ENCODE data around the gene STAM2.
"Not testable (repeated sequence)": the region's sequence is repeated elsewhere in the genome, so short reads cannot be mapped to it uniquely, and the experiment has no call there.

The STAM2 gene

DNA sequence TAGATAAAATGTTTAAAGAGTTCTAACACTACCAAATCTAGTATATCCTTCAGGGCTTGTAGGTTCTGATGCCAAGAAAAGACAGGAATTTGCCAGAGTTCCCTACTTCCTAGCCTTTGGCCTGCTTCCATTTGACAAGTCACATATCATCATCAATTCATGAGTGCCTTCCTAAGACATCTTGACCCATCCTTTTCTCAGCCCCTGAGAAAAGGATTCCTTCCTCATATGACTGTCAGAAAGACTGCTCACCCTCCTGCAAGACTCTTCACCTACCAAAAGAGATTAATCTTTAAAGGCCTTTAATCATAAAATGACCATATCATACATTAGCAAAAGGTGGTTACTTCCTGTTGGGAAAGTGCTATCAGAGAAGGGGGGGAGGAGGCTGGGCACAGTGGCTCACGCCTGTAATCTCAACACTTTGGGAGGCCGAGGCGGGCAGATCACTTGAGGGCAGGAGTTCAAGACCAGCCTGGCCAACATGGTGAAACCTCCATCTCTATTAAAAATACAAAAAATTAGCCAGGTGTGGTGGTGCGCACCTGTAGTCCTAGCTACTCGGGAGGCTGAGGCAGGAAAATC is 3.3 kb downstream of the STAM2 start:
- DNase-seq (ENCODE audit: low read depth): not testable (repeated sequence)

DNA sequence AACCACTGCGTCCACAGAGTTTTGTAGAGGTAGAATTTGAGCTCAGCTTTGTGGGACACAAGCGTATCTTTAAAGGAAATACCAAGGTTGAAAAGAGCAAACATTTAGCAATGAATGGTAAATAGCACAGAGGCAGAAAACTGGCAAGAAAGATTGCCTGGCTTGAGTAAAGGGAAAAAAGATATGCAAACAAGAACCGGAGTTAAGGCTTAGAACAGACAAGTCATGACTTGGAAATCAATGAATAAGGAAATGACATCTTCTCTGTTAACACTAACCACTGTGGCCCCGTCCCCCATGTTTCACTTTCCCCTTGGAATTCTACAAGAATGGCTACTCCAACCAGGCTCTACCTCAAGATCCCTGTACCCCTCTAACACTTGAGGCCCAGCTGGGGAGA is 3.8 kb downstream of the STAM2 start:
- DNase-seq (ENCODE audit: low read depth): peak; percentile 7

DNA sequence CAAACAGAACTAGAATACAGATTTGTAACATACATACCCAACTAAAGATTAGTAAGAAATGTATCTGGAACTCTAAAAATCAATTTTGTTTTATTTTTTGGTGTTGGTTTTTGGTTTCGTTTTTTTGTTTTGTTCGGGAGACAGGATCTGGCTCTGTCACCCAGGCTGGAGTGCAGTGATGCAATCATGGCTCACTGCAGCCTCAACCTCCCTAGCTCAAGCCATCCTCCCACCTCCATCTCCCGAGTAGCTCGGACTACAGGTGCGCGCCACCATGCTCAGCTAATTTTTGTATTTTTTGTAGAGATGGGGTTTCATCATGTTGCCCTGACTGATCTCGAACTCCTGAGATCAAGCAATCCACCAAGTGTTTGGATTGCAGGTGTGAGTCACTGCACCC is 6.4 kb downstream of the STAM2 start:
- not testable (repeated sequence) for DNase-seq (ENCODE audit: low read depth)

DNA sequence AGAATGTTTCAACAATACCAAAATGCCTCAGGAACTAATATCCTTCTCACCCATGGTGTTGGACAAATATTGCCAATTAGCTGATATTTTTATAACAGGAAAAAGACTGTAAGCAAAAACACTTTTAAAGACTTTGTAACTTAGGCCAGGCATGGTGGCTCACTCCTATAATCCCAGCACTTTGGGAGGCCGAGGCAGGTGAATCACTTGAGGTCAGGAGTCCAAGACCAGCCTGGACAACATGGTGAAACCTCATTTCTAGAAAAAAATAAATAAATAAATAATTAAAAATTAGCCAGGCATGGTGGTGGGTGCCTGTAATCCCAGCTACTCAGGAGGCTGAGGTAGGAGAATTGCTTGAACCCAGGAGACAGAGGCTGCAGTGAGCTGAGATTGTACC is 8.1 kb downstream of the STAM2 start:
- DNase-seq (ENCODE audit: low read depth): not testable (repeated sequence)

DNA sequence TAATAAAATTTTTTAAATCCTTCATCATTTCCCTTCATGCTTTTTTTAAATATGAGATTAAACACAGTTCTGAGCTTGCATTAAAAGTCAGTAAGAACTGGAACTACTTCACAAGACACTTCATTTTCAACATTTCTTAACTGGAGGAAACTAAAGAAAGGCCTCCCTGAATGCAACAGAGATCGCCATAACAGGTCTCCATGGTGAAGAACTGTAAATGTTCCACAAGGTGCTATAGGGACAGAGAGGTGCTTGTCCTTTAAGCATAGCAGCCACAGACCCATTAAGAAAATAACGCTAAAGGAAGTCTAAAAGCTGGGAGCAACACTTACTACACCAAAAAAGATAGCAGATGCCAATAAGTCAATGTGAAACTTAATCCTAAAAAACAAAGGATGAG is 8.5 kb downstream of the STAM2 start:
- no peak for DNase-seq (ENCODE audit: low read depth)

DNA sequence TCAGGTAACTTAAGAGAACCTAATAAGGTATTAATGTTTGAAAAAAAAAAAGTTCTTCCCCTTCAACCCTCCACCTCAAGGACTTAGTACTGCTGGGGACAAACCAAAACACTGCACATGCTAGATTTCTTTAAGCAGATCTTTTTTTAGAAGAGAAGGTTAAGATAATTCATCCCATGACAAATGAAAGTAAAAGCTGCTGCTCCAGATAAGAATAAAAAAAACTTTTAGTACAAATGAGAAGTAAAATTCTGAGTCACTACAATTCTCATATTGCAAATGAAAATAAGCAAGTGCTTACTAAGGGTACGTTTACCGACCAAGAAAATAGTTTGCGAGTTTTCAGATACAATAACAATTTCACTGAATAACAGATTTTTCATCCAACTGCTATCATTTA is 8.9 kb downstream of the STAM2 start:
- peak; percentile 74 for DNase-seq (ENCODE audit: low read depth)

DNA sequence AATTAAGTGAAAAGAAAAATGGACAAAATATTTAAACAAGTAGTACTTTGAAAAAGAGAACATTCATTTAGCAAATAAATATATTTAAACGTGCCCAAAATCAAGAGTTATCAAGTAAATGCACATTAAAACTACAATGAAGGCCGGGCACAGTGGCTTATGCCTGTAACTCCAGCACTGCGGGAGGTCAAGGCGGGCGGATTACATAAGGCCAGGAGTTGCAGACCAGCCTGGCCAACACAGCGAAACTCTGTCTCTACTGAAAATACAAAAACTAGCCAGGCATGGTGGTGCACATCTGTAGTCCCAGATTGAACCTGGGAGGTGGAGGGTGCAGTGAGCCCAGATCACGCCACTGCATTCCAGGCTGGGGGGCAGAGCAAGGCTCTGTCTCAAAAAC is 9.8 kb downstream of the STAM2 start:
- no peak for DNase-seq (ENCODE audit: low read depth)

DNA sequence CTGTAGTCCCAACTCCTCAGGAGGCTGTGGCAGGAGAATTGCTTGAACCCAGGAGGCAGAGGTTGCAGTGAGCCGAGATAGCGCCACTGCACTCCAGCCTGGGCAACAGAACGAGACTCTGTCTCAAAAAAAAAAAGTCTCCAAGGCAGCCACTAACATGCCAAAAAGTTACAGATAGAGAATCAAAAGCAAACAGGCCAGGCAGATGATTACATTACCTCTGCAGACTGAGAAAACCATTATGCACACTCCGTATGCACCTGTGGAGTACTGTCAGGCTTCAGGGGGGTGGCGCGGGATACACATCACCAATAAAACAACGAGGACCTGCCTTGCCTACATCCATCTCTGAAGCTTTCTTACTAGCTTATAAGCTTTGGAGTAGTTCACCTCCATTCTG is 10.3 kb downstream of the STAM2 start:
- no peak for DNase-seq (ENCODE audit: low read depth)

DNA sequence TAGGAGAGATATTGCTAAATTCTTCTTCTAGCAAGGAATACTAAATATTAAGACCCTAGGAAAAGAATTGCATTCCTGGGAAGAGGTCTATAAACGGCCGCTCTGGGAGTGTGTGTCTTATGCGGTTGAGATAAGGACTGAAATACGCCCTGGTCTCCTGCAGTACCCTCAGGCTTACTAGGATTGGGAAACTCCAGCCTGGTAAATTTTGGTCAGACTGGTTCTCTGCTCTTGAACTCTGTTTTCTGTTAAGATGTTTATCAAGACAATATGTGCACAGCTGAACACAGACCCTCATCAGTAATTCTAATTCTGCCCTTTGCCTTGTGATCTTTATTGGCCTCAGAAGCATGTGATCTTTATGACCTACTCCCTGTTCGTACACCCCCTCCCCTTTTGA is 11.9 kb downstream of the STAM2 start:
- peak; percentile 6 for DNase-seq (ENCODE audit: low read depth)

DNA sequence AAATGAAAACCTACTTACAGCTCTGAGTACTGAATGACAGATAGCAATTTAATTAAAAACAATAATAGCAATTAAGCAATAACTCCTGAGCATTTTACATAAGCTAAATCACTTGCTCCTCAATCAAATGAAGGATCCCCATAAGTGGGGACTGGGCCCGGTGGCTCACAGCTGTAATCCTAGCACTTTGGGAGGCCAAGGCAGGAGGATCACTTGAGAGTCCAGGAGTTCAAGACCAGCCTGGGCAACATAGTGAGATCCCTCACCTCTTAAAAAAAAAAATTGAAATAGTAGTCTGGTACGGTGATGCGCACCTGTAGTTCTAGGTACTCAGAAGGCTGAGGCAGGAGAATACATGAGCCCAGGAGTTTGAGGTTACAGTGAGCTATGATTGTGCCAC is 13.4 kb downstream of the STAM2 start:
- no peak for DNase-seq (ENCODE audit: low read depth)

DNA sequence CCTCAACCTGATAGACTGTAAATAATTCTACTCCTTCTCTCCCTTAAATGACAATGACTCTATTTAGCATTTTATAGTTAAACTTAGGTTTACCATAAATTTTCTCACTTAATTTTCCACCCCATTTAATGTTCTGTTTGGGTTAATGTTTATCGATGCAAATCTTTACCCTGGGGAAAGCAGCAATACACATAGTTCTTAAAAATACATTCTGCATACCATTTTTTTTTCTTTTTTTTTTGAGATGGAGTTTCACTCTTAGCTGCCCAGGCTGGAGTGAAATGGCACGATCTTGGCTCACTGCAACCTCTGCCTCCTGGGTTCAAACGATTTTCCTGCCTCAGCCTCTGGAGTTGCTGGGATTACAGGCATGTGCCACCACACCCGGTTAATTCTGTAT is 14.0 kb downstream of the STAM2 start:
- DNase-seq (ENCODE audit: low read depth): no peak

DNA sequence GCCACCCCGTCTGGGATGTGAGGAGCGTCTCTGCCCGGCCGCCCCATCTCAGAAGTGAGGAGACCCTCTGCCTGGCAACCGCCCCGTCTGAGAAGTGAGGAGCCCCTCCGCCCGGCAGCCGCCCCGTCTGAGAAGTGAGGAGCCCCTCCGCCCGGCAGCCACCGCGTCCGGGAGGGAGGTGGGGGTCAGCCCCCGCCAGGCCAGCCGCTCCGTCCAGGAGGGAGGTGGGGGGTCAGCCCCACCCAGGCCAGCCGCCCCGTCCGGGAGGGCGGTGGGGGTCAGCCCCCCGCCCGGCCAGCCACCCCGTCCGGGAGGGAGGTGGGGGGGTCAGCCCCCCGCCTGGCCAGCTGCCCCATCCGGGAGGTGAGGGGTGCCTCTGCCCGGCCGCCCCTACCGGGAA is 15.2 kb downstream of the STAM2 start:
- not testable (repeated sequence) for DNase-seq (ENCODE audit: low read depth)

DNA sequence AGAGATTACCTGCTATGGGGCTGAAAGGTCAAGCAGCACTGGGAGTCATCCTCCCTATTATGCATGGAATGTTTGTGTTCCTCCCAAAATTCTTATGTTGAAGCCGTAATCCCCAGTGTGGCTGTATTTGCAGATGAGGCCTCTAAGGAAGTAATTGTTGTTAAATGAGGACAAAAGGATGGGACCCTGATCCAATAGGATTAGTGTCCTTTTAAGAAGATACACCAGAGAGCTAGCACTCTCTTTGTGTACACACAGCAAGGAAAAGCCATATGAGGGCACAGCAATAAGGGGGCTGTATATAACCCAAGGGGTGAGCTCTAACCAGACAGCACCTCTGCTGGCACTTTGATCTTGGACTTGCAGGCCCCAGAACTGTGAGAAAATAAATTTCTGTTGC is 18.3 kb downstream of the STAM2 start:
- DNase-seq (ENCODE audit: low read depth): no peak

DNA sequence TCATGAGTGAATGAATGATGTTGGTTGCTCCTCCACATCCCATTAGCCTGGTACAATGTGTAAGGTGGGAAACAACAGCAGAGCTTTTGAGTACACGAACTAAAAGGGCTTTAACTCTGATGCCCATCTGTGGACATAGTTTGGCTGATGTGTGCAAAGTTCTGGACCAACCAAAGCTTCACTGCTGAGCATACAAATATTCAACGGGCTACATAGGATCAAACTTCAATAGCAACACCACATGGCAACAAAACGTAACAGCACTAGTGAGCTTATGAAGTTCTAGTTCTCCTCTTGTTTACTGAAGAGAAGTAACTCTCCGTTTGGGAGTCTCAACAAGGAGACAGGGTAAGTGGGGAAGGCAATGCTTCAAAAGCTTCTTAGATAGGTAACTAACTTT is 20.4 kb downstream of the STAM2 start:
- DNase-seq (ENCODE audit: low read depth): peak; percentile 11

DNA sequence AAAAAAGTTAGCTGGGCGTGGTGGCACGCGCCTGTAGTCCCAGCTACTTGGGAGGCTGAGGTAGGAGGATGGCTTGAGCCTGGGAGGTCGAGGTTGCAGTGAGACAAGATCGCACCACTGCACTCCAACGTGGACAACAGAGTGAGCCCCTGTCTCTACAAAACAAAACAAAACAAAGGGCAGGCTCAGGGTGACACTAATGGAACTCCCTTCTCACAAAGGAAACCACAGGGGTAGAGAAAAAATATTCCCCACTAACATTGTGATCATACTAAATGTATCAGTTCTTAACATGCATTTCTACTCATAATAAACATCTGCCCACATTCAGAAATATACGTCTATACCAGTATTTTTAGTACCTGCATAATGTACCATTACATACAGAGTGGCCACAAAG is 21.1 kb downstream of the STAM2 start:
- DNase-seq (ENCODE audit: low read depth): no peak

DNA sequence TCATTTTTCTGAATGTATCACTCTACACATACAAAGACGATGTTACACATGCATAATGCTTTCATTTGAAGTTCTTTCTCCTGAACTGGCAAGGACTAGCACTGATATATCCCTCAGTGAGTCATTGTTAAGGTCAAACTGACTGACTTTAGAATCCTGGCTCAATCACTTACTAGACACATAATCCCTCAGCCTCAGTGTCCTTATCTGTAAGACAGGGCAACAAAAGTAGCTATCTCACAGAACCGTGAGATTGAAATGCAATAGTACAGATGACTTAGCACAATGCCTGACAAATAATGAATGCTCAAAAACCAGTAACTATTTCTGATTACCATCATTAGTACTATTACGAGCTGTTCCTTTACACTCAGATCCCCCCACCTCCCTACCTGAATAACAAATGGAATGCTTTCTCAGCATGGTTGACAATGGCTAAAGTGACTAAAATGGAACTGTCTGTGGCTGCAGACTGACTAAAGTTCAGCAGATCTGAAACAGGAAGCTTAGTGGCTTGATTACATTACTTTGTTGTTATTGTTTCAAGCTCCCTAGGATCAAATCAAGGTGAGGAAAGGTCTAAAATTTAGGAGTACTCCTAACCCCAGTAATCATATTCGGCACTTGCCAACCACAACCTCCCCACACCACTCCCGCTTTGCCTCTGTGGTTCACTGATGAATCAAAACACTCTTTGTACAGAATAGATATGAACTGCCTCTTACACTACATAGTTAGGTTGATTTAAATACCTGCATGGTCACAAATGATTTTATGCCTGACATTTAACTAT is 40.9 kb downstream of the STAM2 start:
- peak; percentile 84 for DNase-seq (ENCODE audit: low read depth)

DNA sequence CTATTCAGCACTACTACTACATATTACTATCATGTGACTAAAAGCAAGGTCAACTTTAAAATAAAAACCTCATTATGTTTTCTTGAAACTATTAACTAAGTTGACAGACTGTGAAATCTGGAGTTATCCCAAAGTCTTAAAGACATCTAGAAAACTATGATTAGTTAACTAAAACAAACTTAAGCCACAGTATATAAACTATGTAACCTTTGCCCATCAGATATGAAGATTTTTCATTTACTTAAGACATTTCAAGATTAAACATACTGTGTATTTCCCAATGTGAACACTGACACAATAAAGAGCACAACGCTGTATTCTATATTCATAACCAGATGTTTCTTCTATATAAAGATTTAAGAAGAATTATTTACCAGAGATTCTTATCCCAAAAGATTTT is 43.3 kb downstream of the STAM2 start:
- peak; percentile 75 for DNase-seq (ENCODE audit: low read depth)

DNA sequence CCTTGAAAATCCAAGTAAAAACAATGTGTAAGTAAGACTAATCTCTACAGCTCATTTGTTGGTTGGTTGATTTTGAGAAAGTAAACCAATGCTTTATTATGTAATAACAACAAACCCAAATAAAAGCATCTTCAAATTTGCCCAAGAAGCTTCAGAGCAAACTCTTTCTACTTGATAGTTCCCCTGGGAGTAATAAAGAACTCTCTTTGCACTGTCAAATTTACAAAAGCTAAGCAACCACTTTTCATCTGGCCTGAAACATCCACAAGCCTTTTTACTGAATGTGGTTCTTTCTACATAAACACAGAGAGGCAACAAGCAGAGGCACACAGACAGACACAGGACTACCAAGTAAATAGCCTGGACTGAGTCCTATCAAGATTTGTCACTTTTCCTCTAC is 47.9 kb downstream of the STAM2 start:
- no peak for DNase-seq (ENCODE audit: low read depth)

DNA sequence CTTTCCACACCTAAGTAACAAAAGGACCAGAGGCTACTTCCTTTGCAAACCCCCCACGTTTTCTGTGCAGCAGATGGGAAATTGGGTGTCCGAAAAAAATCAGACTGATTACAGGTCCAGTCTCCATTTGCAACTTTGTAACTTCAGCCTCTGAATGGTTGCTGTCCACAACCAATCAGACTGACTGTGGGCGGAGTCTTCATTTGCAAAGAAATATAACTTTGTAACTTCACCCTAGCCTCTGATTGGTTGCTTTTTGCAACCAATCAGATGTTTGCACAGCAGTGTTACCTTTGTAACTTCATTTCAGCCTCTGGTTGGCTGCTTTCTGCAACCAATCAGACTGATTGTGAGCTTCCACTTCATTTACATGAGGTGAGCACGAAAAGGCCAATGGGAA is 48.9 kb downstream of the STAM2 start:
- no peak for DNase-seq (ENCODE audit: low read depth)

DNA sequence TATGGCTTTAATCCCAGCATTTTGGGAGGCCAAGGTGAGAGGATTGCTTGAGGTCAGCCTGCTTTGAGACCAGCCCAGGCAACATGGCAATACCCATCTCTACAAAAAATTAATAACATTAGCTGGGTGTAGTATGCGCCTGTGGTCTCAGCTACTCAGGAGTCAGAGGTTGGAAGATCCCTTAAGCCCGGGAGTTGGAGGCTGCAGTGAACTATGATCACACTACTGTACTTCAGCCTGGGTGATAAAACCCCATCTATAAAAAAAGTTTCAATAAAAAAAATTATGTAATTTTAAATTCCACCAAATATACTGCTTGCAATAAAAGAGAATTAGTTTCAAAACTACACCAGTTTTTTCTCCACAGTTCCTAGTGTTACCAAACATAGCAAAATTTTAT is 53.4 kb downstream of the STAM2 start:
- DNase-seq (ENCODE audit: low read depth): no peak

DNA sequence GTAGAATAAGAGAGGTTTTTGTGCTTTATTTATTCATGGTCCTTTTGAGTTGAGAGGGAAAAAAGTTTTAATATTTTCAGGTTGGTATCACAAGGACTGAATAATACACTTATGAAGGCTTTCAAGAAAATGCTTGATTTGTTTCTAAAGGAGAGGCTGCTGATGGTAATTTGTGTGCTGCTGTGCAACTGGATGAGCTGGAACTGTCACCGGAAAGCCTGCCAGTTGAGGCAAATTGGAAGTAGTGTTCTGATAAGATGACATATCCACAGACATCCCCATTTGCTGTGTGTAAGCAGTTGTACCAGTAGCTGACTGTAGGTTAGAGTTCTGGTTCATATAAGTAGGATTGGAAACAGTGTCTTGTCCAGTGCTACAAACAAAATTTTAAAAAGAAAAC is 55.1 kb downstream of the STAM2 start:
- no peak for DNase-seq (ENCODE audit: low read depth)

DNA sequence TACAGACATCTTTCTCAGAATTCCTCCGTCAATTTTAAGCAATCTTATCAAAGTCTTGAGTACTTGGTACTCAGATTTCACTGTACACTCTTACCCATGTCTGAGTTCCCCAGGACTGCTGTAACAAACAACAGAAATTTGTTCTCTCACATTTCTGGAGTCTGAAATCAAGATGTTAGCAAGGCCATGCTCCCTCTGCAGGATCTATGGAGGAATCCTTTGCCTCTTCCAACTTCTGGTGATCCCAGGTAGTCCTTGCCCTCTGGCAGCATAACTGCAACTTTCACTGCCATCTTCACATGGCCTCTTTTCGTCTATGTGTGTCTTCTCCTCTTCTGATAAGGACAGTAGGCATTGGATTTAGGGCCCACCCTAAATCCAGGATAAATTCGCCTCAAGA is 59.6 kb downstream of the STAM2 start:
- DNase-seq (ENCODE audit: low read depth): no peak

DNA sequence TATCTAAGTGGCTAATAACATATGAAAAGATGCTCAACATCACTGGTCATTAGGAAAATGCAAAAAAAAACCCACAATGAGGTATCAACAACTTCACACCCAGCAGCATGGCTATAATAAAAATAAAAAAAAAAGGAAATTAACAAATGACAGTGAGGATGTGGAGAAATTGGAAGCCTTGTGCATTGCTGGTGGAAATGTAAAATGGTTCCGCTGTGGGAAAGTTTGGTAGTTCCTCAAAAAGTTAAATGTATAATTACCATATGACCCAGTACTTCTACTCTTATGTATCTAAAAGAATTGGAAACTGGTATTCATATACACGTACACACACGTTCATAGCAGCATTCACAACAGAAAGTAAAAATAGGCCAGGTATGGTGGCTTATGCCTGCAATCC is 61.2 kb downstream of the STAM2 start:
- no peak for DNase-seq (ENCODE audit: low read depth)

DNA sequence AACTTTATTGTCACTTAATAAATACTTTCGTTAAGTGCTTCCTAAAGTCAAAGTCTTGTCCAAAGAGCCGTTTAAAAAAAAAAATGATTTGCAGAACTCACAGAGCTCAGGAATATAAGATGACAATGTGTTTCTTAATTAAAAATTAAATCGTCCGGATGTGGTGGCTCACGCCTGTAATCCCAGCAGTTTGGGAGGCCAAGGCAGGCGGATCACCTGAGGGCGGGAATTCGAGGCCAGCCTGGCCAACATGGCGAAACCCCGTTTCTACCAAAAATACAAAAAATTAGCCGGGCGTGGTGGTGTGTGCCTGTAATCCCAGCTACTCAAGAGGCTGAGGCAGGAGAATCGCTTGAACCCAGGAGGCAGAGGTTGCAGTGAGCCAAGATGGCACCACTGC is 68.4 kb downstream of the STAM2 start:
- not testable (repeated sequence) for DNase-seq (ENCODE audit: low read depth)

Data from amniotic epithelial cell (primary cell).